ENCODE results near the gene PFKFB2. TPM values are rescaled to one million over a fixed set of nuclear protein-coding genes. Genes with fewer than 3 reads are reported as not detected.

The PFKFB2 gene
- total RNA-seq, 1 experiment from 2014 or later, result 16.8 TPM

GRCh38 chr1:207064561-207064960 is 11.5 kb downstream of the PFKFB2 start:
- Mint-ChIP-seq H3K27ac (no peak overlapping the region), H3K27me3 (ENCODE audit: low read depth) (no peaks in the 10 kb centered on the region), H3K4me1 (0 out of 2 replicates have a peak, but pooled peaks cover 2% of the 10 kb centered on the region), H3K9me3 (no peaks in the 10 kb centered on the region), H3K36me3 (peaks cover 72% of the 10 kb centered on the region), H3K4me3 (no peak overlapping the region)
- no peak for ATAC-seq
- POLR2A ChIA-PET, result no interaction called here
- CTCF ChIA-PET, result no interaction called here
- no peak for TF ChIP-seq FOXP1 (CRISPR knock-in tag; IDR thresholded peaks at IDR 0.05; ENCODE audit: borderline replicate concordance)
- TF ChIP-seq FOXK1 (CRISPR knock-in tag; IDR thresholded peaks at IDR 0.05), result no peak
- TF ChIP-seq, protein P1, sequence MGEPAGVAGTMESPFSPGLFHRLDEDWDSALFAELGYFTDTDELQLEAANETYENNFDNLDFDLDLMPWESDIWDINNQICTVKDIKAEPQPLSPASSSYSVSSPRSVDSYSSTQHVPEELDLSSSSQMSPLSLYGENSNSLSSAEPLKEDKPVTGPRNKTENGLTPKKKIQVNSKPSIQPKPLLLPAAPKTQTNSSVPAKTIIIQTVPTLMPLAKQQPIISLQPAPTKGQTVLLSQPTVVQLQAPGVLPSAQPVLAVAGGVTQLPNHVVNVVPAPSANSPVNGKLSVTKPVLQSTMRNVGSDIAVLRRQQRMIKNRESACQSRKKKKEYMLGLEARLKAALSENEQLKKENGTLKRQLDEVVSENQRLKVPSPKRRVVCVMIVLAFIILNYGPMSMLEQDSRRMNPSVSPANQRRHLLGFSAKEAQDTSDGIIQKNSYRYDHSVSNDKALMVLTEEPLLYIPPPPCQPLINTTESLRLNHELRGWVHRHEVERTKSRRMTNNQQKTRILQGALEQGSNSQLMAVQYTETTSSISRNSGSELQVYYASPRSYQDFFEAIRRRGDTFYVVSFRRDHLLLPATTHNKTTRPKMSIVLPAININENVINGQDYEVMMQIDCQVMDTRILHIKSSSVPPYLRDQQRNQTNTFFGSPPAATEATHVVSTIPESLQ (CRISPR knock-in tag; IDR thresholded peaks at IDR 0.05), result no peak
- no peak for TF ChIP-seq ZNF219 (CRISPR knock-in tag; IDR thresholded peaks at IDR 0.05; ENCODE audit: borderline replicate concordance)
- no peak for DNase-seq (ENCODE audit: low spot score)

GRCh38 chr1:207067185-207067584 is 14.1 kb downstream of the PFKFB2 start:
- ChIA-PET CTCF (no interaction called here), POLR2A (no interaction called here)
- Mint-ChIP-seq H3K36me3 (peaks cover 67% of the 10 kb centered on the region), H3K4me1 (no peaks in the 10 kb centered on the region), H3K27me3 (ENCODE audit: low read depth) (no peaks in the 10 kb centered on the region), H3K27ac (no peak overlapping the region), H3K9me3 (no peaks in the 10 kb centered on the region), H3K4me3 (no peak overlapping the region)
- ATAC-seq (no peak), DNase-seq (ENCODE audit: low spot score) (no peak)
- TF ChIP-seq, protein P2, sequence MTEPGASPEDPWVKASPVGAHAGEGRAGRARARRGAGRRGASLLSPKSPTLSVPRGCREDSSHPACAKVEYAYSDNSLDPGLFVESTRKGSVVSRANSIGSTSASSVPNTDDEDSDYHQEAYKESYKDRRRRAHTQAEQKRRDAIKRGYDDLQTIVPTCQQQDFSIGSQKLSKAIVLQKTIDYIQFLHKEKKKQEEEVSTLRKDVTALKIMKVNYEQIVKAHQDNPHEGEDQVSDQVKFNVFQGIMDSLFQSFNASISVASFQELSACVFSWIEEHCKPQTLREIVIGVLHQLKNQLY (CRISPR knock-in tag; IDR thresholded peaks at IDR 0.05), result no peak
- TF ChIP-seq NFYB (CRISPR knock-in tag; conservative IDR thresholded peaks at IDR 0.05; ENCODE audit: low read depth) (no peak), ATF1 (CRISPR knock-in tag; IDR thresholded peaks at IDR 0.05) (no peak), FOXK1 (CRISPR knock-in tag; IDR thresholded peaks at IDR 0.05) (no peak), ZMAT4 (CRISPR knock-in tag; IDR thresholded peaks at IDR 0.05) (no peak), ZNF138 (CRISPR knock-in tag; conservative IDR thresholded peaks at IDR 0.05) (no peak), TCF7 (CRISPR knock-in tag; IDR thresholded peaks at IDR 0.05; ENCODE audit: low read depth) (no peak), ZBTB21 (CRISPR knock-in tag; IDR thresholded peaks at IDR 0.05; ENCODE audit: borderline replicate concordance) (no peak), RORB (CRISPR knock-in tag; IDR thresholded peaks at IDR 0.05) (no peak)
- TF ChIP-seq, protein P3, sequence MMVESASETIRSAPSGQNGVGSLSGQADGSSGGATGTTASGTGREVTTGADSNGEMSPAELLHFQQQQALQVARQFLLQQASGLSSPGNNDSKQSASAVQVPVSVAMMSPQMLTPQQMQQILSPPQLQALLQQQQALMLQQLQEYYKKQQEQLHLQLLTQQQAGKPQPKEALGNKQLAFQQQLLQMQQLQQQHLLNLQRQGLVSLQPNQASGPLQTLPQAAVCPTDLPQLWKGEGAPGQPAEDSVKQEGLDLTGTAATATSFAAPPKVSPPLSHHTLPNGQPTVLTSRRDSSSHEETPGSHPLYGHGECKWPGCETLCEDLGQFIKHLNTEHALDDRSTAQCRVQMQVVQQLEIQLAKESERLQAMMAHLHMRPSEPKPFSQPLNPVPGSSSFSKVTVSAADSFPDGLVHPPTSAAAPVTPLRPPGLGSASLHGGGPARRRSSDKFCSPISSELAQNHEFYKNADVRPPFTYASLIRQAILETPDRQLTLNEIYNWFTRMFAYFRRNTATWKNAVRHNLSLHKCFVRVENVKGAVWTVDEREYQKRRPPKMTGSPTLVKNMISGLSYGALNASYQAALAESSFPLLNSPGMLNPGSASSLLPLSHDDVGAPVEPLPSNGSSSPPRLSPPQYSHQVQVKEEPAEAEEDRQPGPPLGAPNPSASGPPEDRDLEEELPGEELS (CRISPR knock-in tag; IDR thresholded peaks at IDR 0.05), result no peak
- TF ChIP-seq, protein P4, sequence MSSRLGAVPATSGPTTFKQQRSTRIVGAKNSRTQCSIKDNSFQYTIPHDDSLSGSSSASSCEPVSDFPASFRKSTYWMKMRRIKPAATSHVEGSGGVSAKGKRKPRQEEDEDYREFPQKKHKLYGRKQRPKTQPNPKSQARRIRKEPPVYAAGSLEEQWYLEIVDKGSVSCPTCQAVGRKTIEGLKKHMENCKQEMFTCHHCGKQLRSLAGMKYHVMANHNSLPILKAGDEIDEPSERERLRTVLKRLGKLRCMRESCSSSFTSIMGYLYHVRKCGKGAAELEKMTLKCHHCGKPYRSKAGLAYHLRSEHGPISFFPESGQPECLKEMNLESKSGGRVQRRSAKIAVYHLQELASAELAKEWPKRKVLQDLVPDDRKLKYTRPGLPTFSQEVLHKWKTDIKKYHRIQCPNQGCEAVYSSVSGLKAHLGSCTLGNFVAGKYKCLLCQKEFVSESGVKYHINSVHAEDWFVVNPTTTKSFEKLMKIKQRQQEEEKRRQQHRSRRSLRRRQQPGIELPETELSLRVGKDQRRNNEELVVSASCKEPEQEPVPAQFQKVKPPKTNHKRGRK (CRISPR knock-in tag; IDR thresholded peaks at IDR 0.05; ENCODE audit: borderline replicate concordance), result no peak
- TF ChIP-seq, protein P1 (CRISPR knock-in tag; IDR thresholded peaks at IDR 0.05), result no peak

All from WTC11 (cell line).